ENCODE measurements around the gene CLDN24. TPM values are rescaled to one million over a fixed set of nuclear protein-coding genes. Genes with fewer than 3 reads are reported as not detected.

CLDN24 gene
- total RNA-seq, 1 experiment from 2014 or later: not detected

- Histone ChIP-seq H3K4me1 (ENCODE audit: control insufficient read depth, insufficient read depth, low read length) (no peaks in the 10 kb centered on the region), H3K4me3 (ENCODE audit: low read depth in 2 of 2, low read length in 2 of 2) (no peak overlapping the region), H3K27ac (ENCODE audit: low read length) (no peak overlapping the region), H3K27me3 (ENCODE audit: control insufficient read depth, insufficient read depth, low read length) (no peaks in the 10 kb centered on the region), H3K9me3 (ENCODE audit: control insufficient read depth, insufficient read depth, low read depth, low read length) (no peaks in the 10 kb centered on the region; the same call in 1 of the 2 replicates), H3K36me3 (ENCODE audit: control insufficient read depth, insufficient read depth, low read length) (no peaks in the 10 kb centered on the region)
- intact Hi-C loops (cut with micrococcal nuclease; ENCODE audit: unreplicated experiment): no loop called here
- DNase-seq (ENCODE audit: low read depth, low spot score): no peak
- CTCF ChIA-PET: no interaction called here
- TF ChIP-seq SIN3A (IDR thresholded peaks at IDR 0.05; ENCODE audit: borderline replicate concordance, insufficient read depth, low read depth, low read length) (no peak), POLR2AphosphoS5 (IDR thresholded peaks at IDR 0.05; ENCODE audit: low read depth, low read length) (no peak), REST (IDR thresholded peaks at IDR 0.05; ENCODE audit: insufficient read depth in 1 of 2, low read depth in 2 of 2, low read length in 1 of 2) (no peak), CTCF (IDR thresholded peaks at IDR 0.05) (no peak), TCF7L2 (IDR thresholded peaks at IDR 0.05; ENCODE audit: low read depth, low read length) (no peak)
- POLR2A ChIA-PET: no interaction called here
- no TSS peak for BruUV-seq (replicated peaks)
- ATAC-seq: no peak
- in situ Hi-C loops (cut with HindIII; ENCODE audit: low pct_unique_long_range_greater_than_20kb, low sequenced_read_pairs): no loop called here
These were observed 46.8 kb upstream of the CLDN24 start for GRCh38 chr4:183369073-183369472.

GRCh38 chr4:183366206-183366835 lies 44.1 kb upstream of the CLDN24 start:
- no peak overlapping the region for H3K4me3 ChIP-seq (ENCODE audit: low read depth in 2 of 2, low read length in 2 of 2)
- CTCF ChIA-PET: no interaction called here
- DNase-seq (ENCODE audit: low read depth, low spot score) (no peak), ATAC-seq (no peak)
- no TSS peak for BruUV-seq (replicated peaks)
- intact Hi-C loops (cut with micrococcal nuclease; ENCODE audit: unreplicated experiment) (no loop called here), in situ Hi-C loops (cut with HindIII; ENCODE audit: low pct_unique_long_range_greater_than_20kb, low sequenced_read_pairs) (no loop called here)
- no peaks in the 10 kb centered on the region for H3K9me3 ChIP-seq (ENCODE audit: control insufficient read depth, insufficient read depth, low read depth, low read length)
- no peaks in the 10 kb centered on the region for H3K27me3 ChIP-seq (ENCODE audit: control insufficient read depth, insufficient read depth, low read length)
- H3K27ac ChIP-seq (ENCODE audit: low read length): no peak overlapping the region
- no peaks in the 10 kb centered on the region for H3K36me3 ChIP-seq (ENCODE audit: control insufficient read depth, insufficient read depth, low read length)
- H3K4me1 ChIP-seq (ENCODE audit: control insufficient read depth, insufficient read depth, low read length): no peaks in the 10 kb centered on the region
- TF ChIP-seq SIN3A (IDR thresholded peaks at IDR 0.05; ENCODE audit: borderline replicate concordance, insufficient read depth, low read depth, low read length) (no peak), TCF7L2 (IDR thresholded peaks at IDR 0.05; ENCODE audit: low read depth, low read length) (no peak), REST (IDR thresholded peaks at IDR 0.05; ENCODE audit: insufficient read depth in 1 of 2, low read depth in 2 of 2, low read length in 1 of 2) (no peak), POLR2AphosphoS5 (IDR thresholded peaks at IDR 0.05; ENCODE audit: low read depth, low read length) (no peak), CTCF (IDR thresholded peaks at IDR 0.05) (no peak)
- POLR2A ChIA-PET: no interaction called here

Measured in Panc1 (cell line).